GOT3 (cell line): Measurements from ENCODE around the gene ZBTB7A.

Source experiments
- DNase-seq: peaks from one replicate; lab custom pipeline; 2025; ENCODE audit warnings: mixed read lengths; lab: John Stamatoyannopoulos, UW

ZBTB7A gene

GRCh38 chr19:4094291-4094690 lies 27.6 kb upstream of the ZBTB7A start:
- DNase-seq = no peak

DNA sequence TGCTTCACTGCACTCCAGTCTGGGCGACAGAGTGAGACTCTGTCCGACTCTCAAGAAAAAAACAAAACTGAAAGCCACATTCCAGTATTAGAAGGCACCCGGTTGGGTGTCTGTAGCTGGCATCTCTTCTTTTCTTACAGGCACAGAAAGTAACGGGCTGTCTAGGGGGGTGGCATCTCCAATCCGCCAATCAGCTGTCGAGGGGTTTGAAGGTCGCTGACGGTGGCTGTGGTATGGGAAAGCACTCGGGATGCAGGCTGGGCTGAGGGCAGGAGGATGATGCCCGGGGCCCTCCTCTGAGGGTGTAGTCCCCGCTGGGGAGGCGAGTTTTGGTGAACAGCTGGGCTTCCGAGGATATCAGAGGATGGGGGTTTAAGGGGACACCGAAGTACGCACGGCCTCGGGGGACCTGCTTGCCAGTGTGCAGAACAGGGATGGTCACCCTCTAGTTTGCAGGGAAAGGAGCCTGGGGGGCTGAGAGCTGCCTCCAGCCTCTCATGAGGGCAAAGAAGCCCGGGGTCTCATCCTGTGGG lies 27.0 kb upstream of the ZBTB7A start:
- no peak for DNase-seq

DNA sequence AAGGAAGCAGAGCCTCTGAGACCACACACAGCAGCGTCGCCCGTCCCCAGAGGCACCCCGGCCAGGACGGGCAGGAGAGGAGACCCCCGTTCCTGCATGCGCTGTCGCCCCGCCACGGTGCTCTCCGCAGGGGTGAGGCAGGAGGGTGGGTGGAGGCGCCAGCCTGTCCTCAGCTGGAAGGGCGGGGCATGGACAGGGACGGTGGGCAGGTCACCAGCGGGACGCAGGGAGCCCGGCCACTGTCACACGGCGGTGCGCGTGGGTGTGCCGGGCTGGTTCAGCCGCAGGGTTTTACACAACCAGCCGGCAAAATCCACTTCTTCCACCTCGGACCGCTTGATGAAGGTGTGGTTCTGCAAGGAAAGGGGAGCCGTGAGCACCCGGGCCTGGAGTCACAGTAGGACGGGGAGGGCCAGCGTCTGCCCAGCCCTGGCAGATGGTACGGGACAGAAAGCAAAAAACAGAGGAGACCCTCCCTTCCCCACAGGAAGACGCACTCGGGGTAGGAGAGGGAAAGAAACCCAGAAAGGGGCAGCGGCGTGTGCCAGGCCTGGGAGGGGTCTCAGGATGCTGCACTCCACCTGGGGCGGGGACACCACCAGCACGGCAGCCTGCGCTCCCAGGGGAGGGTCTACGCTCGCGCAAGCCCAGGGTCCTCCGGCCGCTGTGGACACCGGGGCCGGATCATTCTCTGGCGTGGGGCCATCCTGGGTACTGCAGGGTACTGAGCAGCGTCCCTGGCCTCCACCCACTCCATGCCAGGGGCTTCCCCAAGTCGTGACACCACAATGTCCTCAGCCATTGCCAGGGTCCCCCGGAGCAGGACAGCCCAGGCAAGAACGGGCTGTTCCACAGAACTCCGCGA lies 23.9 kb upstream of the ZBTB7A start:
- DNase-seq = no peak

- DNase-seq = no peak
Measured at GRCh38 chr19:4089946-4090345, 23.2 kb upstream of the ZBTB7A start.

GRCh38 chr19:4089400-4089908 lies 22.8 kb upstream of the ZBTB7A start:
- no peak for DNase-seq

DNA sequence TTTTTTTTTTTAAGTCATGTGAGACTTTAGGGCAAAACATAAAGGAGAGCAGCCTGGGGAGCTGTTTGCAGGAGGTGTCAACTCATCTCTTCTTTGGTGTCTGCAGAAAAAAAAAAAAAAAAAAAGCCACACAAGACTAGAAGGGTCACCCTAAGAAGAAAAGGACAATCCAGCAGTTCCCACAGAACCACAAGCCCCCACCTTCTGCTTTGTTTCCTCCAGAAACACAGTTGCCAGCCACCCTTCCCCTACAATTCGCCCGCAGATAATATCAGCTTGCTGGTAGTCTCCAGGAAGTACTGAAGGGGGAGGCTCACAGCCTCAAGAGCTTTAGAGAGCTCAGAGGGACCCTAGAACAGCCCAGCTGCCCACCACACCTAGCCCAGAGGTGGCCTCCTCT lies 22.3 kb upstream of the ZBTB7A start:
- no peak for DNase-seq

GRCh38 chr19:4087787-4088679 lies 21.3 kb upstream of the ZBTB7A start:
- no peak for DNase-seq

DNA sequence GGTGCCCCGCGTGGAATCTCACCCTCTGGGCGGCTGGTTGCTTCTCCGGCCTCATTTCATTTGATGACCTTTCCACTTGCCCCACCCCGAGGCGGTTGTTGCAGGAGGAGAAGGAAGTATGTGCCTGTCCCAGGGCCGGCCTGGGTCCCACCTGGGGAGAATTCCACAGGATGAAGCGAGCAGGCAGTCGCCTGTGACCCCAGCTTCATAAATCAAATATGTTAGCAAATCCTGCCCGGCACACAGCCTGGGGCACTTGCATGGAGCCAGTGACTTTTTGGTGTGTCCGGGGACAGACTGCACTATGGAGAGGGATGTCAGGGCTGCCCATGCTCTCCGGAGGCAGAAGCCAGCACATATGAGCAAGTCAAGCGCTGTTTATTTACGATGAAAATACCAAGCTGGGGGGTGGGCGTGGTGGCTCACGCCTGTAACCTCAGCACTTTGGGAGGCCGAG lies 19.7 kb upstream of the ZBTB7A start:
- DNase-seq = no peak

DNA sequence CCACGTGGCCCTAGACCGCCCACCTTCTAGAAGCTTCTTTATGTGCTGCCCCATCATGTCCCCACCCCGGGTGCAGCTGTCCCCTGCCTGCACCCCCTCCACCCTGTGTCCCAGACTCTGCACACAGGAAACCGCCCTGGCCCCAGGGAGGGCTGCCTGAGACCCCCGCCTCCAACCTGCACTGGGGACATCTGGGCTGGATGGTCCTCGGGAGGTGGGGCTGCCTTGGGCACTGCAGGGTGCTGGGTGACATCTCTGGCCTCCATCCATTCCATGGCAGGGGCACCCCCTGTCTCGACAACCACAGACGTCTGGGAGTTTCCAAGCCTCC lies 17.8 kb upstream of the ZBTB7A start:
- DNase-seq = no peak

- no peak for DNase-seq
Measured at GRCh38 chr19:4083677-4084546, 17.2 kb upstream of the ZBTB7A start.

GRCh38 chr19:4082172-4082571 lies 15.5 kb upstream of the ZBTB7A start:
- DNase-seq = no peak

- DNase-seq = no peak
Measured at GRCh38 chr19:4081441-4082129, 14.9 kb upstream of the ZBTB7A start.

GRCh38 chr19:4080473-4080872 lies 13.8 kb upstream of the ZBTB7A start:
- DNase-seq = no peak

- DNase-seq = no peak
Measured at GRCh38 chr19:4077800-4078684, 11.3 kb upstream of the ZBTB7A start.

- DNase-seq = no peak
Measured at GRCh38 chr19:4077007-4077374, 10.3 kb upstream of the ZBTB7A start.

GRCh38 chr19:4075373-4075772 lies 8.7 kb upstream of the ZBTB7A start:
- no peak for DNase-seq

- no peak for DNase-seq
Measured at GRCh38 chr19:4071610-4072009, 4.9 kb upstream of the ZBTB7A start.

- no peak for DNase-seq
Measured at GRCh38 chr19:4069331-4069959, 2.7 kb upstream of the ZBTB7A start.
